HTR-8/SVneo (cell line): ENCODE results near the gene ABCA10.
"Not testable (repeated sequence)": the region's sequence is repeated elsewhere in the genome, so short reads cannot be mapped to it uniquely, and the experiment has no call there.

Source experiments
- DNase-seq: peaks from one replicate; pipeline ENCODE4 v3.0.0; 2011; ENCODE audit warnings: low spot score, mixed read lengths; ENCODE audit not compliant: insufficient read length
- FAIRE-seq: peaks from 2 replicates; lab custom pipeline; 2011; peaks lifted over from hg19 to GRCh38; lab: Jason Lieb, UNC

Gene ABCA10

GRCh38 chr17:69228576-69228975 lies at the start of gene ABCA10:
ABCA10 (minus strand) TSS chr17:69228824; CDS start chr17:69225358, 3,466 bp downstream.
- DNase-seq = no peak
- FAIRE-seq = no peak

- not testable (repeated sequence) for DNase-seq, FAIRE-seq
These were observed 47.7 kb upstream of the ABCA10 start for GRCh38 chr17:69276279-69276678.

GRCh38 chr17:69275751-69276150 lies 47.1 kb upstream of the ABCA10 start:
- no peak for FAIRE-seq
- no peak for DNase-seq

GRCh38 chr17:69271023-69271422 lies 42.4 kb upstream of the ABCA10 start:
- FAIRE-seq (no peak), DNase-seq (no peak)

GRCh38 chr17:69269131-69269998 lies 40.7 kb upstream of the ABCA10 start:
- DNase-seq (peak; percentile 23), FAIRE-seq (peak; percentile 63)

GRCh38 chr17:69268543-69269014 lies 40.0 kb upstream of the ABCA10 start:
- DNase-seq = no peak
- FAIRE-seq = peak; percentile 16

- FAIRE-seq = no peak
- DNase-seq = no peak
These were observed 38.6 kb upstream of the ABCA10 start for GRCh38 chr17:69267219-69267618.

- FAIRE-seq = no peak
These were observed 37.2 kb upstream of the ABCA10 start for GRCh38 chr17:69265873-69266272.

GRCh38 chr17:69254187-69254586 lies 25.6 kb upstream of the ABCA10 start:
- peak; percentile 80 for FAIRE-seq

More at GRCh38 chr17:69265873-69266272, 37.2 kb upstream of the ABCA10 start:
- no peak for DNase-seq

GRCh38 chr17:69250641-69251040 lies 22.0 kb upstream of the ABCA10 start:
- FAIRE-seq = no peak
- peak; percentile 29 for DNase-seq

More at GRCh38 chr17:69254187-69254586, 25.6 kb upstream of the ABCA10 start:
- peak; percentile 45 for DNase-seq

GRCh38 chr17:69246726-69247375 lies 18.2 kb upstream of the ABCA10 start:
- DNase-seq (peak; percentile 41), FAIRE-seq (no peak)

- FAIRE-seq = no peak
- no peak for DNase-seq
These were observed 17.6 kb upstream of the ABCA10 start for GRCh38 chr17:69246202-69246601.

- no peak for DNase-seq
- no peak for FAIRE-seq
These were observed 17.0 kb upstream of the ABCA10 start for GRCh38 chr17:69245617-69246016.

GRCh38 chr17:69239611-69240600 lies 11.3 kb upstream of the ABCA10 start:
- no peak for FAIRE-seq

GRCh38 chr17:69236946-69237345 lies 8.3 kb upstream of the ABCA10 start:
- DNase-seq = no peak
- FAIRE-seq = no peak

More at GRCh38 chr17:69239611-69240600, 11.3 kb upstream of the ABCA10 start:
- no peak for DNase-seq

- FAIRE-seq (no peak), DNase-seq (no peak)
These were observed 7.8 kb upstream of the ABCA10 start for GRCh38 chr17:69236464-69236863.

GRCh38 chr17:69235338-69236058 lies 6.9 kb upstream of the ABCA10 start:
- DNase-seq = peak; percentile 47
- FAIRE-seq = peak; percentile 36

GRCh38 chr17:69232650-69233049 lies 4.0 kb upstream of the ABCA10 start:
- DNase-seq = no peak
- no peak for FAIRE-seq

GRCh38 chr17:69231521-69231920 lies 2.9 kb upstream of the ABCA10 start:
- DNase-seq = no peak
- no peak for FAIRE-seq
